Activated CD8-positive, alpha-beta T cell treated with anti-CD3 and anti-CD28 coated beads for 36 hours (primary cell): ENCODE results near the gene THRB. TPM values are rescaled to one million over a fixed set of nuclear protein-coding genes. Genes with fewer than 3 reads are reported as not detected.

Experiments
- ATAC-seq: fragments of 200-7000 bp; cut with Tn5 transposase; one replicate; pipeline ENCODE4 v1.10.0; 2021; ENCODE audit warnings: mild to moderate bottlenecking, moderate library complexity
- CTCF ChIA-PET: fragments of 350-600 bp; sonication (Branson Sonifier 250); formaldehyde crosslinking; loops from one replicate; lab custom pipeline; 2021; ENCODE audit warnings: antibody characterized with exemption; lab: Charles Lee
- POLR2A ChIA-PET: fragments of 350-600 bp; sonication (Branson Sonifier 250); formaldehyde crosslinking; loops from one replicate; lab custom pipeline; 2021; ENCODE audit warnings: antibody characterized with exemption; lab: Charles Lee
- DNase-seq: peaks from one replicate; pipeline ENCODE4 v3.0.0-alpha.2; 2020
- H3K27ac Mint-ChIP-seq: one replicate; pipeline ENCODE4 v1.8.0; 2021; ENCODE audit warnings: mild to moderate bottlenecking, mixed read lengths
- H3K27me3 Mint-ChIP-seq: one replicate; pipeline ENCODE4 v1.8.0; 2021; ENCODE audit warnings: mixed read lengths
- H3K36me3 Mint-ChIP-seq: one replicate; pipeline ENCODE4 v1.8.0; 2021; ENCODE audit warnings: low read depth, mixed read lengths
- H3K4me1 Mint-ChIP-seq: one replicate; pipeline ENCODE4 v1.8.0; 2021; ENCODE audit warnings: low read depth, mixed read lengths
- H3K4me3 Mint-ChIP-seq: one replicate; pipeline ENCODE4 v1.8.0; 2021; ENCODE audit warnings: mild to moderate bottlenecking, moderate library complexity, mixed read lengths
- H3K9me3 Mint-ChIP-seq: one replicate; pipeline ENCODE4 v1.8.0; 2021; ENCODE audit warnings: mixed read lengths
- CTCF ChIP-seq: fragments of 200-600 bp; IDR thresholded peaks from one replicate; pipeline ENCODE4 v1.8.0; 2022; ENCODE audit warnings: antibody characterized with exemption, mild to moderate bottlenecking
- intact Hi-C: fragments of 100-400 bp; cut with micrococcal nuclease; formaldehyde crosslinking; loops from one replicate; pipeline ENCODE4 v1.10.0; 2022
- total RNA-seq, 2 experiments: library from RNA; stranded (reverse); gene quantifications; one replicate each; pipeline ENCODE4 v1.2.3, GENCODE V29; 2021

THRB gene
- total RNA-seq, 2 experiments from 2014 or later, result not detected

DNA sequence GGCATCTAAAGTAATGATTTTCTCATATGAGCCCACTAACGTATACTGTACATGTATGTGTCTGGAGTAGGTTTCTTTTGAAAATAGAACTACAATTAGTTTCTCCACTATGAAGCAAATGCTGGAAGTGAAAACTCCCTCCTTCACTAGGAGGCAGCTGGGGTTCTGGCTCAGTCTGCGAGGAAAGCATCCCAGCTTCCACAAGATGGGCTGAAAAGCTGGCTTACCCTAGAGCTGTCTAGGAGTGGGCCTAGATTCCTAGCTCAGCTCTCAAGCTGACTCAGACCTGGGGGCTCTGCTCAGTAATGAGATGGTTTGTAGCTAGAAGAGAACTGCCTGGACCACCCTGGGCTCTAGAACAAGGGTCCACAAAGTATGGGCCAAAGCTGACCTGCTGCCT lies 268.3 kb downstream of the THRB start:
- no peak overlapping the region for H3K4me3 Mint-ChIP-seq

DNA sequence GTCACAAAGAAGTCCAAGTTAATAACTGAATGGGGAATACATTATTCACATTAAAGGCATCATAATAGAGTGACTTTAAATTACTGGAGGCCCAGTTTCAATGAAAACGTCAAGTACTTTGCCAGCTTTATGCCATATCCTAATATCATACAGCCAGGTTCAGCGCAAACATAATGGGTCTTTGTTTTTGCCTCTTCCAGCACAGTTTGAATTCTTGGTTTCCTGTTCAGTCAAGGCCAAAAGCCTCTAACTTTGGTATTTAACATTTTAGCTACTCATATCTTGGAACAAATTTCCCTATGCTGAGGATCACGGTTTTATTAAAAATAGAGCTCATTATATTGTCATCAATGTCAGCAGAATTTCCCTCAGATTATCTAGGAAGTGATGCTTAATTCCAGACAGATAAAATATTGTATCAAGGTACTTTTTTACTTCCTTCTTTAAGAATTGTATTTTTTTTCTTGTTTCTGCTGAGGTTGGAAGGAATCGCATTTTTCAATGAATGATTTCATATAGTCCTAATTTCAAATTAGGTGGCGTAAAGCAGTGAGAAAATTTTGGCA lies 269.2 kb downstream of the THRB start:
- Mint-ChIP-seq H3K36me3 (no peaks in the 10 kb centered on the region), H3K4me3 (no peak overlapping the region), H3K27ac (no peak overlapping the region), H3K9me3 (no peaks in the 10 kb centered on the region), H3K4me1 (no peaks in the 10 kb centered on the region), H3K27me3 (peaks cover 9% of the 10 kb centered on the region)
- intact Hi-C loops, result no loop called here
- ChIA-PET POLR2A (no interaction called here), CTCF (interaction anchor here (0.8 to 1.5 kb wide), 3 partner anchors 9 to 226 kb away, joined by 3 to 5 read pairs (median 4); no protein-coding TSS in a partner anchor)
- no peak for TF ChIP-seq CTCF
- DNase-seq (no peak), ATAC-seq (no peak)

More for the DNA sequence above, 268.3 kb downstream of the THRB start:
- no peak overlapping the region for H3K27ac Mint-ChIP-seq
- no peaks in the 10 kb centered on the region for H3K36me3 Mint-ChIP-seq
- H3K9me3 Mint-ChIP-seq, result no peaks in the 10 kb centered on the region
- intact Hi-C loops, result no loop called here
- no peak for TF ChIP-seq CTCF
- CTCF ChIA-PET, result interaction anchor here (2.0 kb wide), 1 partner anchor 11 kb away, joined by 7 read pairs; no protein-coding TSS in a partner anchor
- H3K27me3 Mint-ChIP-seq, result peaks cover 8% of the 10 kb centered on the region
- DNase-seq (no peak), ATAC-seq (no peak)
- POLR2A ChIA-PET, result no interaction called here
- no peaks in the 10 kb centered on the region for H3K4me1 Mint-ChIP-seq

GRCh38 chr3:24224666-24225384 lies 269.8 kb downstream of the THRB start:
- ChIA-PET CTCF (interaction anchor here (0.8 to 1.5 kb wide), 3 partner anchors 9 to 225 kb away, joined by 3 to 5 read pairs (median 4); no protein-coding TSS in a partner anchor), POLR2A (no interaction called here)
- ATAC-seq (no peak), DNase-seq (no peak)
- no peaks in the 10 kb centered on the region for H3K36me3 Mint-ChIP-seq
- no peak overlapping the region for H3K4me3 Mint-ChIP-seq
- H3K9me3 Mint-ChIP-seq, result no peaks in the 10 kb centered on the region
- H3K27ac Mint-ChIP-seq, result no peak overlapping the region
- intact Hi-C loops, result no loop called here
- no peak for TF ChIP-seq CTCF
- H3K4me1 Mint-ChIP-seq, result no peaks in the 10 kb centered on the region
- peaks cover 9% of the 10 kb centered on the region for H3K27me3 Mint-ChIP-seq

DNA sequence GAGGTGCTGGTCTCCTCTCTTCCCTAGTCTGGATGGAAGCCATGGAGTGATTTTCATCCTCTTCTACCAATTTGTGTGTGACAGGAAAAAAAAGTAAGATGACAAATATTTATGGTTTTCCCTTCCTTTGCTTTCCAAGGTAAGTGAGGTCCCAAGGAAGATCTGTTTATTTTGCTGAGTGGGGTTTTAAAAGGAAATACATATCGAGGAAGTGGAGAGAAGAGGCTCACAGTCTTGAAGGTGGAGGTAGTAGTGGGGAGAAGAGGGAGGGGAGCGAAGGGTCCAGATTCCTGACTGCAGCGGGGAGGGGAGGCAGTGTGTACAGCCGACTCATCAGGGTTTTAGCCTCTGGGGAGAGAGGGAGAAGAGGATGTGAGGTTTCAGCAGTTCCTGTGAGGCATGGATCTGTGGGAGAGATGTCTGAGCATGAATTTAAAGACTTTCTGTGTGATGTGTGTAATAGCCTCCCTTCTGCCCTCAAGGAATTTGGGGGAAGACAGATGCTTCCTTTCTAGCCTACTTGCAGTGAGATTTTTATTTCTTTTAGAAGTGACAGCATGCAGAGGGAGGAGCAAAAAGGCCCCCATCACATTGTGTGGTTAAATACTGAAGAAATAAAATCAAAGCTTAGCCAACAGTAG lies 272.4 kb downstream of the THRB start:
- DNase-seq, result no peak
- Mint-ChIP-seq H3K4me1 (no peaks in the 10 kb centered on the region), H3K36me3 (no peaks in the 10 kb centered on the region), H3K9me3 (no peaks in the 10 kb centered on the region), H3K4me3 (no peak overlapping the region), H3K27me3 (peaks cover 11% of the 10 kb centered on the region), H3K27ac (no peak overlapping the region)
- POLR2A ChIA-PET, result no interaction called here
- no peak for ATAC-seq
- intact Hi-C loops, result no loop called here
- TF ChIP-seq CTCF, result no peak
- CTCF ChIA-PET, result no interaction called here
